Fibroblast of the aortic adventitia (primary cell): ENCODE results near the gene SETBP1. TPM values are rescaled to one million over a fixed set of nuclear protein-coding genes. Genes with fewer than 3 reads are reported as not detected.

Experiments
- DNase-seq: peaks from one replicate; pipeline ENCODE4 v3.0.0-alpha.2; 2010; ENCODE audit warnings: low read depth
- H3K4me3 ChIP-seq: 2 replicates; pipeline ENCODE4 v1.5.1; 2011; ENCODE audit warnings: low read depth, mild to moderate bottlenecking, control low read depth, low read length, moderate library complexity
- total RNA-seq: library from RNA; depleted of rRNA; stranded (reverse); fragments of >200 nt; gene quantifications from 2 replicates; pipeline ENCODE4 v1.2.3, GENCODE V29; 2012; ENCODE audit warnings: low replicate concordance
- TF ChIP-seq, protein P1 (sequence below): IDR thresholded peaks from 2 replicates; pipeline ENCODE4 v1.5.1; 2011; ENCODE audit warnings: mild to moderate bottlenecking, low read length, control low read depth, inconsistent platforms; ENCODE audit not compliant: insufficient read depth

SETBP1 gene
- total RNA-seq, 1 donor, result 10.5 TPM

DNA sequence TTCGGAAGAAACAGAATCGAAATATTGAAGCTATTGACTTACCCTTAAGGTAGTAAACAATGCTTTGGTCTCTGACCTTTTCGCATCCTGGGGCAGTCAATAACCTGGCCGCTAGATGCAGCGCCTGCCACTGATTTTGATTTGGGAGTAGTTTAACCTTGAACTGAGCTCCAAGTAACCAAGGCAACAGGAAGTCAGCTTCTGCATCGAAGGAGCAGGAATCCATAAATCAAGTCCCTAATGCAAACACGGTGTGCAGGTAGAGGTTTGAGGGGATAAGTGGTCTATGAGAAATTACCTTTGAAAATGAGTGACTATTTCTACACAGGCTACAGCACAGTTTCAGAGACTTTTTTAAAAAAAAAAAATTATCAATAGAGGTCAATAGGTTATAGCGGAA, 353.5 kb downstream of the SETBP1 start:
- TF ChIP-seq, protein P1, sequence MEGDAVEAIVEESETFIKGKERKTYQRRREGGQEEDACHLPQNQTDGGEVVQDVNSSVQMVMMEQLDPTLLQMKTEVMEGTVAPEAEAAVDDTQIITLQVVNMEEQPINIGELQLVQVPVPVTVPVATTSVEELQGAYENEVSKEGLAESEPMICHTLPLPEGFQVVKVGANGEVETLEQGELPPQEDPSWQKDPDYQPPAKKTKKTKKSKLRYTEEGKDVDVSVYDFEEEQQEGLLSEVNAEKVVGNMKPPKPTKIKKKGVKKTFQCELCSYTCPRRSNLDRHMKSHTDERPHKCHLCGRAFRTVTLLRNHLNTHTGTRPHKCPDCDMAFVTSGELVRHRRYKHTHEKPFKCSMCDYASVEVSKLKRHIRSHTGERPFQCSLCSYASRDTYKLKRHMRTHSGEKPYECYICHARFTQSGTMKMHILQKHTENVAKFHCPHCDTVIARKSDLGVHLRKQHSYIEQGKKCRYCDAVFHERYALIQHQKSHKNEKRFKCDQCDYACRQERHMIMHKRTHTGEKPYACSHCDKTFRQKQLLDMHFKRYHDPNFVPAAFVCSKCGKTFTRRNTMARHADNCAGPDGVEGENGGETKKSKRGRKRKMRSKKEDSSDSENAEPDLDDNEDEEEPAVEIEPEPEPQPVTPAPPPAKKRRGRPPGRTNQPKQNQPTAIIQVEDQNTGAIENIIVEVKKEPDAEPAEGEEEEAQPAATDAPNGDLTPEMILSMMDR, result no peak
- H3K4me3 ChIP-seq, result no peak overlapping the region
- DNase-seq, result no peak

DNA sequence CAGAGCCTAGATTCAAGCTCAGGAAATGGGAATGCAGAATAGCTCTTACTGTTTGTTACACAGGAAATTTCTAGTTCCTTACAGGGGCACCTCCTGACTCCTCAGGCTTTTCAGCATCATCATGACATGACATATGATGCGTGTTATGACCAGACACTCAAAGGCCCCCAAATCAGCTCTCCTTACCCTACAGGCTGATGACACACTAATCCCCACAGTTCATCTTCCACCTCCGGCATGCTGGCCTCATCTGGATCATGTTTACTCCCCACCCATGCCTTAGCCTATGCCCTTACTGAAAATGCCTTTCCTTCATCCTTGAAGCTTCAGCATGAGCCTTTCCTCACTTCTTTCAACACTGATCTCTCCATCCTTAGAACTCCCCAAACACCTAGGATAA, 356.9 kb downstream of the SETBP1 start:
- no peak for DNase-seq
- no peak overlapping the region for H3K4me3 ChIP-seq
- TF ChIP-seq, protein P1, result no peak

DNA sequence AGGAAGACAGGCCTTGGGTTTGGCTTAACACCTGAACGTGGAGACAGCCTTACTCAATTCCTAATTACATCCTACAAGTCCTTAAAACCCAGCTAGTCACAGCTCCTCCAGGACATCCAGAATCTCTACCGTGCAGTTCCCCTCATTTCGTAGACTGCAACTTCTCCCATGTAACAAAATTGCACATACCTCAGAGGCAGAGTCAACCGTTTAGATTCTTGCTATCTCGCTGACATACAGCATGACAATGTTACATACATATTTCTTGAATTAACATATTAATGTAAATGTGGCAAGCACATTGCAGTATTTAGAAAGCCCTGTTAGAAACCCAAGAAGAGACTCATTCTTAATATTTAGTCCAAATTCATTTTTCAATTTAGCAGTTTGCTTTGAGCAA, 358.7 kb downstream of the SETBP1 start:
- DNase-seq, result no peak
- TF ChIP-seq, protein P1, result no peak
- H3K4me3 ChIP-seq, result no peak overlapping the region

DNA sequence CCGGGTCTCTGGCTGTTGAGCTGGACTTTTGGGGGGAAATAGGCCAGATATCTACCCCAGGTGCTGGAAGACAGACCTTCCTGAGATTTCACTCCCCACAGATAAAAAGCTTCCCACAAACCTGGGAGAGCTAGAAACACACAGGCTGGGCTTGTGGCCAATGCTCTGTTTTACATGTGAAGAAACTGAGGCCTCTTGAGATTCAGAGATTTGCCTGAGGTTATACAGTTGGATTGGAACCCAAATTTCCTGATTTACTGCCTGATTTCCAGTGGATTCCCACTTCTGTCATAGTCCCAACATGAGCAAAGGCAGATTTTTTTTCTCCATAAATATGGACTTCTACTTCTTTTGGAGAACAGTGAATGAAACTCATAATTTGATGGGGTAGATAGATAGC, 360.2 kb downstream of the SETBP1 start:
- H3K4me3 ChIP-seq, result no peak overlapping the region
- no peak for DNase-seq
- TF ChIP-seq, protein P1, result no peak

DNA sequence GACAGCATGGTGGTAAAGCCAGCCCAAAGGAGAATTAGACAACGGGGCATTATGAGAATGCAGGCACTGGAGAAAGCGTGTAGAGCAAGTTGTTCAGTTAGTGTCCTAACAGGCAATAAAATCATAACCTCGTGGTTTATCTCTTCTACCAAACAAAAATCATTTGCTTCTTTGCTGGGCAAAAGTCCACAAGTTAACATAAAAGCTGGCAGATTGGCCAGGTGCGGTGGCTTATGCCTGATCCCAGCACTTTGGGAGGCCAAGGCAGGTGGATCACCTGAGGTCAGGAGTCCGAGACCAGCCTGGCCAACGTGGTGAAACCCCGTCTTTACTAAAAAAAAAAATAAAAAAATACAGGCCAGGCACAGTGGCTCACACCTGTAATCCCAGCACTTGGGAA, 364.1 kb downstream of the SETBP1 start:
- no peak overlapping the region for H3K4me3 ChIP-seq
- DNase-seq, result no peak
- TF ChIP-seq, protein P1, result no peak

DNA sequence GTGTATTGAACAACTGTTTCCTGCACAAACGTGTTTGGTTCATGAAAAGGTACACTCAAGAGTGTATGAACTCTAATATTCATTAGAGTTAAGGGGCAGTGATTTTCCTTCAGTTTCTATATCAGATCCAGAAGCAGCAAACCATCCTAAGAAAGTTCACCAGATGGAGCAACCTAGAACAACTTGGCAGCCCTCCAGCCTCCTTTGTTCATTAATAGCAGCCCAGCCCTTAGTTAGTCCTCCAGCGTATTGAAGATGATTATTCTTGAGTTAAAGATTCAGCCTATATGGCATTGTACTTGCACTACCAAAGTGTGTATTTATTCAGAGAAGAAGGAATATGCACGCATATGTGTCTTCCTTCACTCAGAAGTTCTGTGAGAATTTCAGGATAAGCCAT, 365.5 kb downstream of the SETBP1 start:
- no peak overlapping the region for H3K4me3 ChIP-seq
- no peak for DNase-seq
- TF ChIP-seq, protein P1, result no peak

DNA sequence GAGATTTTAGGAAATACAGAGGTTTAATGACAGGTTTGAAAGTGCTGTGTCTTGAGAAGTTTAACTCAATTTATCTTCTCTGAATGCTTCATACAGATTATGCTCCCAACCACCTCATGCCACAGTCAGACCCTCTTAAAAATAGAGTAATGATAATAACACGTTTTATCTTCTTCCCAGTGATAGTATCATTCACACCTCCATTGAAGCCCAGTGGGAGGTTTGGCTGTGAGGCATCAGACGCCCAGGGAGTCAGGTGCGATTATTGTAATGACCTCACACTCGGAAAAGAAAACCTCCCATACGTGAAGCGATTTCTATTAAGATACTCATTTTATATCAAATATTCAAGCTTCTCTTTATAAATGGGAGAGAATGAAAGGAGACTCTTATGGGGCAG, 366.3 kb downstream of the SETBP1 start:
- no peak overlapping the region for H3K4me3 ChIP-seq
- TF ChIP-seq, protein P1, result no peak
- no peak for DNase-seq
